T follicular helper cell (primary cell): ENCODE data around the gene CNFN.
"Not testable (repeated sequence)": the region's sequence is repeated elsewhere in the genome, so short reads cannot be mapped to it uniquely, and the experiment has no call there.

Source experiments
- DNase-seq: peaks from one replicate; pipeline ENCODE4 v3.0.0-alpha.2; 2020; ENCODE audit warnings: low read depth

The CNFN gene

GRCh38 chr19:42351079-42351735, 38.9 kb downstream of the CNFN start:
- DNase-seq = no peak

- DNase-seq = no peak
Observed at GRCh38 chr19:42350417-42350816, 39.7 kb downstream of the CNFN start.

GRCh38 chr19:42349378-42350107, 40.6 kb downstream of the CNFN start:
- DNase-seq = no peak

GRCh38 chr19:42348211-42348610, 41.9 kb downstream of the CNFN start:
- no peak for DNase-seq

GRCh38 chr19:42345191-42345812, 44.8 kb downstream of the CNFN start:
- no peak for DNase-seq

- DNase-seq = no peak
Observed at GRCh38 chr19:42344336-42344893, 45.7 kb downstream of the CNFN start.

- no peak for DNase-seq
Observed at GRCh38 chr19:42343344-42344110, 46.6 kb downstream of the CNFN start.

GRCh38 chr19:42339922-42340321, 50.2 kb downstream of the CNFN start:
- not testable (repeated sequence) for DNase-seq

GRCh38 chr19:42339126-42339860, 50.8 kb downstream of the CNFN start:
- DNase-seq = not testable (repeated sequence)
